Measurements from ENCODE around the gene LARP1B. TPM values are rescaled to one million over a fixed set of nuclear protein-coding genes. Genes with fewer than 3 reads are reported as not detected.
"Not testable (repeated sequence)": the region's sequence is repeated elsewhere in the genome, so short reads cannot be mapped to it uniquely, and the experiment has no call there.

The LARP1B gene
- total RNA-seq, 8 experiments from 2014 or later = 11.9 to 41.7 (median 25.7) TPM

DNA sequence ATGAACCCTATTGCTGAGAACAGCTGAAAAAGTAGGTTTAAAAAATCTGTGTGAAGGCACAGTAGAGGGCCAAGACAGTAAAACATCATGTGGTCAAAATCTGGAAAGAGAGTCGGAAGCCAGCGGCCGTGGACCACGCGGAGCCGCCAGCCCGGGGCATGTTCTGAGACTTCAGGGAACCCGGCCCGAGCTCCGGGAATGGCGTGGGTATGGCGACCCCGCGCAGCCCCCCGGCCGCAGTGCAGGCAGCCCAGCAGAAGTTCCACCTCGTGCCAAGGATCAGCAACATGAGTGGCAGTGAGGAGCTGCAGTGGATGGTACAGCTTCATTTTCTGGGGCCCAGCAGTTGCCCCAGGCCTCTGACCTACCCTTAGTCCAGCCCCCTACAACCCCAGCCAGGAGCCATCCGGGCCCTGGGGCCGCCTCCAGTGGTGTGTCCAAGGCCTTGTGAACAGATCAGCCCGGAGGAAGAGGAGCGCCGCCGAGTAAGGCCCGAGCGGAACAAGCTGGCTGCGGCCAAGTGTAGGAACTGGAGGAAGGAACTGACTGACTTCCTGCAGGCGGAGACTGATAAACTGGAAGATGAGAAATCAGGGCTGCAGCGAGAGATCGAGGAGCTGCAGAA is 94.2 kb downstream of the LARP1B start:
- Histone ChIP-seq H3K27ac (no peak overlapping the region), H3K4me1 (replicated peaks in 1 of 2) (no peaks in the 10 kb centered on the region), H3K4me3 (no peak overlapping the region)
- in situ Hi-C loops (cut with MboI; ENCODE audit: low pct_unique_long_range_greater_than_20kb in 2 of 9, low sequenced_read_pairs in 9 of 9, unreplicated experiment in 9 of 9) = no loop called here
- 89 to 100% (median 95%) methylated on average over 1 to 19 of the region's 29 CpGs; no CpG with 5 or more reads in 3 of the 10 experiments for WGBS, 10 experiments
- no peak for ATAC-seq (replicated peaks in 6 of 8)

DNA sequence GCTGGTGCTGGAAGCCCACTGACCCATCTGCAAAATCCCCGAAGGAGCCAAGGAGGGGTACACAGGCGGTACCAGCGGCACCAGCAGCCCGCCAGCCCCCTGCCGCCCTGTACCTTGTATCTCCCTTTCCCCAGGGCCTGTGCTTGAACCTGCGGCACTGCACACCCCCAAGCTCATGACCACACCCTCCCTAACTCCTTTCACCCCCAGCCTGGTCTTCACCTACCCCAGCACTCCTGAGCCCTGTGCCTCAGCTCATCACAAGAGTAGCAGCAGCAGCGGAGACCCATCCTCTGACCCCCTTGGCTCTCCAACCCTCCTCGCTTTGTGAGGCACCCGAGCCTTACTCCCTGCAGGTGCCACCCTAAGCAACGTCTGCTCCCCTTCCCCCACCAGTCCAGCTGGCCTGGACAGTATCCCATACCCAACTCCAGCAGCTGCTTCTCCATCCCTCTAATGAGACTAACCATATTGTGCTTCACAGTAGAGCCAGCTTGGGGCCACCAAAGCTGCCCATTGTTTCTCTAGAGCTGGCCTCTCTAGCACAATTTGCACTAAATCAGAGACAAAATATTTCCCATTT is 94.9 kb downstream of the LARP1B start:
- in situ Hi-C loops (cut with MboI; ENCODE audit: low pct_unique_long_range_greater_than_20kb in 2 of 9, low sequenced_read_pairs in 9 of 9, unreplicated experiment in 9 of 9) = no loop called here
- Histone ChIP-seq H3K4me3 (no peak overlapping the region), H3K27ac (no peak overlapping the region), H3K4me1 (replicated peaks in 1 of 2) (no peaks in the 10 kb centered on the region)
- no peak for ATAC-seq (replicated peaks in 6 of 8)
- WGBS, 10 experiments = 90 to 100% (median 100%) methylated on average over 1 to 3 of the region's 10 CpGs; no CpG with 5 or more reads in 6 of the 10 experiments

DNA sequence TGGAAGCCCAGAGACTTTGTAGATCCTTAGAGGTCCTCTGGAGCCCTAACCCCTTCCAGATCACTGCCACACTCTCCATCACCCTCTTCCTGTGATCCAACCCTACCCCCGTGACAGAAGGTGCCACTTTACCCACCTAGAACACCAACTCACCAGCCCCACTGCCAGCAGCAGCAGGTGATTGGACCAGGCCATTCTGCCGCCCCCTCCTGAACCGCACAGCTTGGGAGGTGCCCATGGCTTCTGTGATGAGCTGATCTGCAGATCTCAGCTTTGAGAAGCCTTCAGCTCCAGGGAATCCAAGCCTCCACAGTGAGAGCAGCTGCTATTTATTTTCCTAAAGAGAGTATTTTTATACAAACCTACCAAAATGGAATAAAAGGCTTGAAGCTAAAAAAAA is 95.4 kb downstream of the LARP1B start:
- 100% methylated on average over 1 to 2 of the region's 3 CpGs; no CpG with 5 or more reads in 8 of the 10 experiments for WGBS, 10 experiments
- H3K4me3 ChIP-seq; H3K27ac ChIP-seq; ATAC-seq (replicated peaks in 6 of 8); H3K4me1 ChIP-seq (replicated peaks in 1 of 2); in situ Hi-C loops (cut with MboI; ENCODE audit: low pct_unique_long_range_greater_than_20kb in 2 of 9, low sequenced_read_pairs in 9 of 9, unreplicated experiment in 9 of 9): not testable (repeated sequence)

DNA sequence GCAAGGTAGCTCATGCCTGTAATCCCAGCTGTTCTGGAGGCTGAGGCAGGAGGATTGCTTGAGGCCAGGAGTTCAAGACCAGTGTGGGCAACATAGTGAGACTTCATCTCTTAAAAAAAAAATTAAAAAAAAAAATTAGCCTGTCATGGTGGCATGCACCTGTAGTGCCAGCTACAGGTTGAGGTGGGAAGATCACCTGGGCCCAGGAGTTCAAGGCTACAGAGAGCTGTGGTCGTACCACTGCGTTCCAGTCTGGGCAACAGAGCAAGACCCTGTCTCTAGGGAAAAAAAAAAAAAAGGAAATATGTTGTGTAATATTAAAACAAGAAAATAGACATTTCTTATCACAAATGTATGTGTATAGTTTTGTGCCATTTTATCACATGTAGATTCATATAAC is 97.8 kb downstream of the LARP1B start:
- H3K4me1 ChIP-seq (replicated peaks in 1 of 2) = no peaks in the 10 kb centered on the region
- no peak for ATAC-seq (replicated peaks in 6 of 8)
- WGBS, 10 experiments = 83 to 100% (median 100%) methylated on average over 1 to 2 of the region's 2 CpGs; no CpG with 5 or more reads in 3 of the 10 experiments
- no peak overlapping the region for H3K4me3 ChIP-seq
- in situ Hi-C loops (cut with MboI; ENCODE audit: low pct_unique_long_range_greater_than_20kb in 2 of 9, low sequenced_read_pairs in 9 of 9, unreplicated experiment in 9 of 9) = no loop called here
- no peak overlapping the region for H3K27ac ChIP-seq

DNA sequence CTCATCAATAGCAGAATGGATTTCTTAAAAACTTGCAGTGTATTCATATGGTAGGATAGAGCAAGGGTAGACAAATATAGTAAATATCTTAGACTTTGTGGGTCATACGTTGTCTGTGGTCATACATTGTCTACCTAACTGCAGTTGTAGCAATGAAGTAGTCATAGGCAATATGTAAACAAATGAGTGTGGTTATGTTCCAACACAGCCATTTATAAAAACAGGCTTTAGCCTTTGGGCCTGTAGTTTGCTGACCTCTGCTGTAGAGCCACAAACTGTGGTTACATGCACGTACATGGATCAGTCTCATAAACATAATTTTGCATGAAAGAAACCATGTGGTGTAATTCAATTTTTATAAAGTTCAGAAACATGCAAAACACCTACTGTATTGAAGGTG is 98.9 kb downstream of the LARP1B start:
- peak in 3 of 8 experiments; percentile 84 to 97 (median 96) for ATAC-seq (replicated peaks in 6 of 8)
- in situ Hi-C loops (cut with MboI; ENCODE audit: low pct_unique_long_range_greater_than_20kb in 2 of 9, low sequenced_read_pairs in 9 of 9, unreplicated experiment in 9 of 9) = no loop called here

DNA sequence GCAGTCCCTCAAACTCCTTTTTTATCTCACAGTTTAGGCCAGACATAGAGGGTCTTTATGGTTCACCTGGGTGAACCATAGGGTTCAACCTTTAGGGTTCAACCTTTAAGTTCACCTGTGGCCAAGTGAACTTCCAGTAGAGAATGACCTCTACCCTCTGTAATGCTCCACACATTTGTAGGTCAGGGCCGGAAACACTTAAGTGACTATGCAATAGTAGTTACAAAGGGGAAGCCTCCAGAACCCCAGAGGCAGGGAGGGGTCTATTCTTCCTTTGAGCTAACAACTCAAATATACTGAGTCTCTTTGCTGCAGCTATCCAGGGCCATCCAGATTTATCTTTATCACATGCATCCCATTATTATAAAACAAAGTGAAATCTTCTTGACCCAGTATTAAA is 100.0 kb downstream of the LARP1B start:
- Histone ChIP-seq H3K4me1 (replicated peaks in 1 of 2) (no peaks in the 10 kb centered on the region), H3K27ac (no peak overlapping the region), H3K4me3 (no peak overlapping the region)
- no peak for ATAC-seq (replicated peaks in 6 of 8)
- 50 to 100% methylated on average over 1 of the region's 1 CpG; no CpG with 5 or more reads in 8 of the 10 experiments for WGBS, 10 experiments
- in situ Hi-C loops (cut with MboI; ENCODE audit: low pct_unique_long_range_greater_than_20kb in 2 of 9, low sequenced_read_pairs in 9 of 9, unreplicated experiment in 9 of 9) = no loop called here

More for the DNA sequence above, 98.9 kb downstream of the LARP1B start:
- 0 to 100% (median 82%) methylated on average over 1 to 2 of the region's 2 CpGs for WGBS, 10 experiments
- H3K4me3 ChIP-seq = no peak overlapping the region
- no peak overlapping the region for H3K27ac ChIP-seq
- no peaks in the 10 kb centered on the region for H3K4me1 ChIP-seq (replicated peaks in 1 of 2)

DNA sequence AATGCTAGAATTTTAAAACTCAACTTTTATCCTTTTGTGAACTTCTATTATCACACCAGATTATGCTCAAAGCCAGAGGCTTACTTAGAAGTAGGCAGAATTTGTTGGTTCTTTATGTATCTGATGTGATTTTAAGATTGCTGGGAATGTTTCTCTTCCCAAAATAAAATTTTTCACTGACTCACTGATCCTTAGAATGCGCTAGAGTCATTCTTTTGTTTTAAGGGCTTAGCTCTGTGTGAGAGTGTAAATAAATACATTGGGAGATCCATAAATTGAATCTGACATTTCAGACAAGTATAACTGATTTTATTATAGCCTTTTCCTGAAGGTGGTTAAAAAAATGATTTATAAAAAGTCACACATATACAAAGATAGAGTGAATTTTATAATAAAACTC is 101.3 kb downstream of the LARP1B start:
- WGBS, 10 experiments = 86 to 100% (median 100%) methylated on average over 1 of the region's 1 CpG; no CpG with 5 or more reads in 3 of the 10 experiments
- no peak overlapping the region for H3K27ac ChIP-seq

DNA sequence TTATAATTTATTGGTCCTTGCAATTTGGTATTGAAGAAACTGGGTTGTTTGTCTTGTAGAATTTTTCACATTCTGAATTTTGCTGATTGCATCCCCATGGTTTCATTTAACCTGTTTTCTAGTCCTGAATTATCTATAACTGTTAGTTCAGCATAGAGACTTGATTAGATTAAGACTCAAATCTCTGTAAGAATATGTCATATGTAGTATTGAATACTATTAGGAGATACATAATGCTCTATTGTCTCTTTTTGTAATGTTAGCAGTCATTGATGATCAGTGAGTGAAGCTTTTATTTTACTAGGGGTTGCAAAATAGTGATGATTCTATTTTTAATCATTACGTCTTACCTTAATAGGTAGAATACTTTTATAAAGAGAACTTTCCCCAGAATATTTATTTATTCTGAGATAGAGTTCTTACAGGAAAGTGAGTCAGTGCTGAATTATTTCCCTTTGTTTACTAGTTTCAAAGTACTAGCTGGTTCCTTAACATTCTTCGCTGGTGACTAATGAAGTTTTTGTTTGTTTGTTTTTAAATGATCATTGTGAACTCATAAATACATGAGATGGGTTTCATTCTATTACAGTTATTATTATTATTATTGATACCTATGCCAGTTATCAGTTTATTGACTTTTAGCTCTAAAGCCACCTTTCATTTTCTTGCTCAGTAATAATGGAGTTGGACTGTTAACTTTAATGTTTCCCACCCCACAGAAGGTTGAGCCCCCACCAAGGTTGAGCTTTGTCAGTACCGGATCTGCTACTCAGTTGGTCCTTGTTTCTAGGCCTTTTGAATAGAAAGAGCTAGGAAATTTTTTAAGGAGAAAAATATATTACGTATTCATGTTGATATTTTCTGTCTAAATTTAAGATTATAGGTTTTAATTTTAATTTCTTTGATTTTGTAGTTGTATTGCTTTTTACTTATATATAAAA is 102.3 kb downstream of the LARP1B start:
- in situ Hi-C loops (cut with MboI; ENCODE audit: low pct_unique_long_range_greater_than_20kb in 2 of 9, low sequenced_read_pairs in 9 of 9, unreplicated experiment in 9 of 9) = no loop called here
- WGBS, 10 experiments = 64 to 100% (median 84%) methylated on average over 2 to 4 of the region's 4 CpGs
- ATAC-seq (replicated peaks in 6 of 8) = peak in 3 of 8 experiments; percentile 11 to 47 (median 17)
- H3K4me1 ChIP-seq (replicated peaks in 1 of 2) = no peaks in the 10 kb centered on the region
- H3K27ac ChIP-seq = no peak overlapping the region
- H3K4me3 ChIP-seq = no peak overlapping the region

More for the DNA sequence above, 101.3 kb downstream of the LARP1B start:
- no peak for ATAC-seq (replicated peaks in 6 of 8)
- in situ Hi-C loops (cut with MboI; ENCODE audit: low pct_unique_long_range_greater_than_20kb in 2 of 9, low sequenced_read_pairs in 9 of 9, unreplicated experiment in 9 of 9) = no loop called here
- H3K4me1 ChIP-seq (replicated peaks in 1 of 2) = no peaks in the 10 kb centered on the region
- H3K4me3 ChIP-seq = no peak overlapping the region

DNA sequence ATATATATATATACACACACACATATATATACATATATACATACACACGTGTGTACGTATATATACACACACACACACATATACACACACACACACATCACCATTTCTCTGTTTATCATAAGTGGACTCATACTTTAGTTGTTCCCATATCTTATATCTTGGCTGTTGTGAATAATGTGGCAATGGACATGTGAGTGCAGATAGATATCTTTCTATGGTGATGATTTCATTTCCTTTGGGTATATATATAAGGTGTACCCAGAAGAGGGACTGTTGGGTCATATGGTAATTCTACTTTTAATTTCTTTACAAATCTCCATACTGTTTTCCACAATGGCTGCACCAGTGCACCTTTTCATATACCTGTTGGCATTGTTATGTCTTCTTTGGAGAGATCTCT is 105.9 kb downstream of the LARP1B start:
- no peak for ATAC-seq (replicated peaks in 6 of 8)
- no peak overlapping the region for H3K27ac ChIP-seq
- H3K4me3 ChIP-seq = no peak overlapping the region
- in situ Hi-C loops (cut with MboI; ENCODE audit: low pct_unique_long_range_greater_than_20kb in 2 of 9, low sequenced_read_pairs in 9 of 9, unreplicated experiment in 9 of 9) = no loop called here
- 80 to 100% (median 84%) methylated on average over 1 to 2 of the region's 2 CpGs; no CpG with 5 or more reads in 5 of the 10 experiments for WGBS, 10 experiments
- H3K4me1 ChIP-seq (replicated peaks in 1 of 2) = no peaks in the 10 kb centered on the region

DNA sequence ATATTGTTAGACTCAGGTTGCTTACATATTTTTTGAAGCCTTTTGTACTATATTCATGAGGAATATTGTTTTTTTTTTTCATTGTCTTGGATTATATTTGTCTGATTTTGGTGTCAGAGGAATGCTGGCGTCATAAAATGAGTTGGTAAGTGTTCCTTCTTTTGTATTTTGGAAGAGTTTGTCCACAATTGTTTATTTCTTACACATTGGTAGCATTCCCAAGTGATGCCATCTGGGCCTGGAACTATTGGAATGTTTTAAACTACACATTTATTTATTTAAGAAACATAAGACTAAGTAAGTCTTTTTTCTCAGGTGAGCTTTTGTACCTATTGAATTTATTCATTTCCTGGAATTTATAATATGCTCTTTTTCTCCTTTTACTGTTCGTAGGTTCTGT is 107.6 kb downstream of the LARP1B start:
- in situ Hi-C loops (cut with MboI; ENCODE audit: low pct_unique_long_range_greater_than_20kb in 2 of 9, low sequenced_read_pairs in 9 of 9, unreplicated experiment in 9 of 9) = no loop called here
- H3K4me3 ChIP-seq = no peak overlapping the region
- 61 to 100% (median 89%) methylated on average over 1 to 2 of the region's 2 CpGs; no CpG with 5 or more reads in 1 of the 10 experiments for WGBS, 10 experiments
- no peak for ATAC-seq (replicated peaks in 6 of 8)
- H3K27ac ChIP-seq = no peak overlapping the region
- H3K4me1 ChIP-seq (replicated peaks in 1 of 2) = no peaks in the 10 kb centered on the region

DNA sequence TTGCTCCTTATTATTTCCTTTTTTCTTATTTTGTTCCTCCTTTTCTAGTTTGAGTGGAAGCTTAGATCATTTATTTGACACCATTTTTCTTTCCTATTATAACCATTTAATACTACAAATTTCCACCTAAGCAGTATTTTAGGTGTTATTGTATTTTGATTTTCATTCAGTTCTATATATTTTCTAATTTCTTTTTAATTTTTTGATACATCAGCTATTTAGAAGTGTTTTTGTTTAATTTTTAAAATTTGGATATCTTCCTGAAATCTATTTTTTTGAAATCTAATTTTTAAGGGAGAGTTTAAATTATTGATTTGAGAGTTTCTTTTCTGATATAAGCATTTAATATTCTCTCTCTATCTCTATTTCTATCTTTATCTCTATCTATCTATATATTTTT is 108.1 kb downstream of the LARP1B start:
- in situ Hi-C loops (cut with MboI; ENCODE audit: low pct_unique_long_range_greater_than_20kb in 2 of 9, low sequenced_read_pairs in 9 of 9, unreplicated experiment in 9 of 9) = no loop called here
- Histone ChIP-seq H3K4me1 (replicated peaks in 1 of 2) (no peaks in the 10 kb centered on the region), H3K27ac (no peak overlapping the region), H3K4me3 (no peak overlapping the region)
- no peak for ATAC-seq (replicated peaks in 6 of 8)

DNA sequence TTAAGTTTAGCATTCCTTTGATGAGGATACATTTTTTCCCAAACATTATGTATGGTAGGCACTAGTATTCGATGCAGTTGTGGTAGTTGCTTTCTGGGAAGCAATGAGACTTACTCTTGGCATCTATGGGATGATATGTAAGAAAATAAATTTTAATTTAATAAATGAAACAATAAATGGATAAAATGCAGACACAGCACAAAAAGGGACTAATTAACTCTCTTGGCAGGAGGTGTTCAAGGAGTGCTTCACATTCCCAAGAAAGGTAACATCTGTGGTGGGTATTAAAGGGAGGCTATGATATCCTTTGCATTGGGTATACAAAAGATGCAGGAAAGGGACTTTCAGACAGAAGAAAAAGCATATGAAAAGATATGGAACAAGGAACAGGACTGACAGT is 115.5 kb downstream of the LARP1B start:
- Histone ChIP-seq H3K4me3 (no peak overlapping the region), H3K27ac (no peak overlapping the region), H3K4me1 (replicated peaks in 1 of 2) (no peaks in the 10 kb centered on the region)
- no peak for ATAC-seq (replicated peaks in 6 of 8)
- in situ Hi-C loops (cut with MboI; ENCODE audit: low pct_unique_long_range_greater_than_20kb in 2 of 9, low sequenced_read_pairs in 9 of 9, unreplicated experiment in 9 of 9) = loop anchor here in 5 of 9 experiments (25.0 kb wide), 2 partner anchors 386 to 686 kb away; no protein-coding TSS in a partner anchor
- 83 to 100% (median 100%) methylated on average over 1 of the region's 1 CpG; no CpG with 5 or more reads in 4 of the 10 experiments for WGBS, 10 experiments

DNA sequence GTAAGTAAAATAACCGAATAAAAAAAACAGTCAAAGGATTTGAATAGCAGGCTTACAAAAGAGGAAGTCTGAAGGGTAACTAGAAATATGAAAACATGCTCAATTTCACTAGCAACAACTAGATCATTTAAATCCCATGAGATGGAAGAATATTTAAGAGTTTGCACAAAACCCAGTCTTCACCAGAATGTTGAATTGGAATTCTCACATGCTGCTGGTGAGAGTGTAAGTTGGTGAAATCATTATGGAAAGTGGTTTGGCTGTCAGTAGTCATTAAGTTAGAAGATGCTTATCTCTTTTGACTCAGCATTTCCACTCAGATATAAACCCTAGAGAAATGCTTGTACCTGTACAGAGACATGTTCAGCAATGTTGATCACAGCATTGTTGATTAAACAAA is 116.4 kb downstream of the LARP1B start:
- 38 to 100% (median 100%) methylated on average over 1 of the region's 1 CpG; no CpG with 5 or more reads in 1 of the 10 experiments for WGBS, 10 experiments

More for the DNA sequence above, 116.4 kb downstream of the LARP1B start:
- ATAC-seq (replicated peaks in 6 of 8) = peak in 2 of 8 experiments; percentile 48 to 51
- in situ Hi-C loops (cut with MboI; ENCODE audit: low pct_unique_long_range_greater_than_20kb in 2 of 9, low sequenced_read_pairs in 9 of 9, unreplicated experiment in 9 of 9) = loop anchor here in 5 of 9 experiments (25.0 kb wide), 2 partner anchors 385 to 685 kb away; no protein-coding TSS in a partner anchor
- H3K4me3 ChIP-seq = no peak overlapping the region
- no peak overlapping the region for H3K27ac ChIP-seq
- H3K4me1 ChIP-seq (replicated peaks in 1 of 2) = no peaks in the 10 kb centered on the region

Data from motor neuron (in vitro differentiated cells).